HG03139 (cell line): ENCODE data around the gene ZC3H8.
"Not testable (repeated sequence)": the region's sequence is repeated elsewhere in the genome, so short reads cannot be mapped to it uniquely, and the experiment has no call there.

ENCODE experiments used
- ATAC-seq: cut with Tn5 transposase; IDR thresholded peaks from one replicate; pipeline ENCODE4 v1.9.1; 2021; ENCODE audit not compliant: unreplicated experiment

ZC3H8 gene

DNA sequence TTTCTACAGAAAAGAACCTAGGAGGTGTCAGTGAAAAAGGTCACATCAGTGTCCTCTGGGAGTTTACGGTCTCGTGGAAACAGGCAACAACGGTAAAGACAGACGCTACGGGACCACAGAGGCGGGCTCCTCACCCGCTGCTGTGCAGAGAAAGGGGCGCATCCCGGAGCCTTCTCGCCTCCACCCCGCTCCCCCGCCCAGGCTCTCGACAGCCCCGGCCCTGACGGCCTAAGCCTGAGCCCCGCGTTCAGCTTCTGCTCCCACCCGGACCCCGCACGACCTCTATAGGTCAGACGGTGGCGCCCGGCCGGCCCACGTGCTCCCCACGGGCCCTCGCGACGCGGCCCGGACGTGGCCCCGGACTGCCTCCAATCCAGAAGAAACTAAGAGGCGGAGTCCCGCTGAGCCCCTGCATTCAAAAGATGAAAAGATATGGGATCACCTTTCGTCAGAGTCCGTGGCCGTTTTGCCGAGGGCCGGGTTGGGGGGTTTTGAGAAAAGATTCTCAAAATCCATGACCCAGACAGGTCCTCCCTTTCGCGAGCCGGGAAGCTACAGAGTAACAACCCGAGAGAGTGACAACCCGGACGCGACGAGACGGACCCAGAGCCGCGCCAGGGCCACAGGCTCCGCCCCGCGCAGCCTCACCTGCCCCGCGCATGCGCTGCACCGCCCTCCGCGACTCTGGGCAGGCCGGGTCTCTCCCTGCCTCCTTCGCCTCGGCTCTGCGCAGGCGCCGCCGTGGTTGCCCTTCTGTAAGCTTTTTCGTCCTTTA lies at the start of gene ZC3H8:
Gene ZC3H8 (minus strand): TSS at position 577 of the 775 bp plus-strand sequence. CDS start 61 bp downstream, at position 516.
- ATAC-seq: peak; percentile 85

DNA sequence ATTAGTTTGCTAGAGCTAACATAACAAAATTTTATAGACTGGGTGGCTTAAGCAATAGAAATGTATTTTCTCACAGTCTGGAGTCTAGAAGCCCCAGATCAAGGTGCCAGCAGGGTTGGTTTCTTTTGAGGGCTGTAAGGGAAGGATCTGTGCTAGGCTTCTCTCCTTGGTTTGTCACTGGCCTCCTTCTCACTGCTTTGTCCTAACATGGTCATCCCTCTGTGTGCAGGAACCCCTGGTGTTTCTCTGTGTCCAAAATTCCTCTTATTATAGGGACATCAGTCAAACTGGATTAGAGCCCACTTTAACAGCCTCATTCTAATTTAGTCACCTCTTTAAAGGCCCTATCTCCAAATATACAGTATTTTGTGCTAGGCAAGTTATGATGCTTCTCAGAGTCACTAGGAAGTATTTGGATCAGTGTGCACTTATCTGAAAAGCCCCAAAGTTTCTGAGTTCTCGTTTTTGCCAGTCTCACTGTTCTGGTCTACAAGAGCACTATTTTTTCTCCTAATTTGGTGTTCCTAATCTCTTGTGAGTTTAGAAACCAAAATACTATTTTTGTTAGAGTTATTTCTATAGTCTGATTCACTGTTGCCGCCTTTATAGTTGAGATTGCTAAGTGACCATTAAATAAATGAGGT lies 49.6 kb upstream of the ZC3H8 start:
- ATAC-seq: no peak

DNA sequence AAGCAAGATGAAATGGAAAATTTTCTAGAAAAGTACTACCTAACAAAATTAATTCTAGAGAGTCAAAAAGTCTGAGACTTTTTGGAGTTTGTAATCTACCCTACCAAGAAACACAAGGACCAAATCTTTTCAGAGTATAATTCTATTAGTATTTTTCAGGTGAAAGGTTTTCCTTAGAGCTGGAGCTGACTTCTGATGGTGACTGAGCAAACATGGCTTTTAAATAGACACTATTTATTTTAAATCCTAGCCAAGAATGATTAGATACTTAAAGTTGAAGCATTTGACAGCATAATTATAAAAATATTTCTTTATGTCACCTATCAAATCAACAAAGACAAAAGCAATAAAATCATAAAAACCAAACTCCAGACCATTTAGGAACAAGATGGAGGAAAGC lies 47.1 kb upstream of the ZC3H8 start:
- no peak for ATAC-seq

DNA sequence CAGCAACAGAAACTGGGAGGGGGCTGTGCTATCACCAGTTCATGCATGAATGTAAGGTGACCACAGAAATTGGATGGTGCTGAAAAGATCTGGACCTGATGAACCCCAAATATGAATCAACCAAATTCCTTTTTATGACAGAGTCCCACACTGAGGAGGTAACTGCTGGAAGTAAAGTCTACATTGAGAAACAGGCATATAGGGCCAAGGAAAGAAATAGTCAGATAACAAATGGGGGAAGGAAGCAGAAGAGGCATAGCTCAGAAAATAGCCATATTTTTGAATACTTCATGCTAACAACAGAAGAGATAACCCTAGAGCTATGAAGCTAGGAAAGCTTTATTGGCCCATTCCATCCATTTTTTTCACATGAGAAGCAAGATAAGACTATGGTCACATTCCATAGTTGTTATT lies 46.3 kb upstream of the ZC3H8 start:
- no peak for ATAC-seq

DNA sequence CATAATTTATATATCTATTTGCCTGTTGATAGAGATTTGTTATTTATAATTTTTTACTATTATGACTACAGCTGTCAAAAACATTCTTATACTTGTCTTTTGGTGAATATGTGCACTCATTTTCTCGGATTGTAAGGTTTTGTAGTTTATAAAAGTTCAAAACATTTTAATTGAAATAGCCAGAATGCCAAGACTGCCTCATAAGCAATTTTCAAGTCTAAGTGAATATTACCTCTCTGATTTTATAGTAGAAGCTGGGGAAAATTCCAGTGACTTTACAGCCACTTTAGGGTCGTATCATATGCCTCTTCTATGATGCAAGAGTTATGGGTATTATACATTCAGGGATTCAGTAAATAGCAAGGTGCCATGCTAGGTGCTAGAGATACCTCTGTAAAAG lies 41.6 kb upstream of the ZC3H8 start:
- ATAC-seq: no peak

DNA sequence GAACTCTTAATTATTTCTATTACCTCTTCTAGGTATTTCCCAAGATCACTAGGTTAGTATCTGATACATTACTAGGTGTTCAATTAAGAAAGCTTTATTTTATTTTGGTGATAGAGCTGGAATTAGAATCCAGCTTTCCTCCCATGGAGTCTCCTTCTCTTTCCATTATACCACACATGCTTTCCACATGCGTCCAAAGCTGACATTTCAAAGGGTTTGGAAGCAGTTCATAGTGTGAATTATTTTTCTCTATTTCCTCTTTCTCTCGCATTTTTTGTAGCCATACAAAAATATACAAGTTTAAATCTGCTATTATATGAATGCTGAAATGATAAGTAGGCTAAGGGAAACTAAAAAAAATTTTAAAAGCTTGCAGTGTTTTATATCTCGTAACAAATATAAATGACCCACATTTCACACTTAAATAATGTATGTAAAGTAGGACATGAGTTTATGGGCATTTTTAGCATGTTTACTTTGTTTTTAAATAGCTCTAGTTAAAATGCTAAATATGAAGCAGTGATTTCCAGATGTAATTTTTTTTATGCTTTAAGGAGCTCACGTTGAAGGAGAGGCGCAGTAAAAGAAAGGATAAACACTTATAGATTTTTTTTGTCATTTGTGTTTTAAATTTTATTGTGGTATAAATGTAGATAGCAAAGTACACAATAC lies 40.7 kb upstream of the ZC3H8 start:
- ATAC-seq: no peak

DNA sequence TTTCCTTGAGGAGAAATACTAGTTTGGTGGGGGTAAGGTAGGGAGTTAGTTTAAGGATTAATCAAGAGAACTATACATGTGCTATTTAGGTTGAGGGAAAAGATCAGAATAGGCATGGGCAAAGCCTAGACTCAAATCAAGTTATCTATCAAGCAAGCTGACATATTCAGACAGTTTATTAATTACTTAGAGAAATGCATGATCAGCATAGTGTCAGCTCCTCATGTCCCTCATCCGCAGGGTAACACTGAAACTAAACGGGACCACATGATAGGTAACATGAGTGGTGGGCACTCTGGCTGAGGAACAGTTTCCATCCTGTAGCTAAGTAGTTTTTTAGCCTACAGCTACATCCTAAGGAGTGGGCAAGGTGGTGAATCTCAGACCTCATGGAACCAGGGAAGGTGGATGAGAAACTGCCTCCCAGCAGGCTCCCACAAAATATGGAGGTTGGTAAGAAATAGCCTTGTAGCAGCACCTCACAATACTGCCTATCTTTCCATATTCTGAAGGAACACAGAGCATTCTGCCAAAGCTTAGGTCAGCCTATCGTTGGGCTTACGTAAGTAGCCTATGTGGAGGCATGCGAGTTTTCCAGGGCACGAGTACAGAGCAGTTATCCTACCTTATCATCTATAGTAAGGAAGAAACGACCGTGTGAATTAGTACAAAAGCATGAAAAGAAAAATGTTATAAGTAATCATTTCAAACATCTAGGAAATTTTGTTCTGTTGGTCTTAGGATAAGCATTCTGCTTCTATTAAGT lies 39.0 kb upstream of the ZC3H8 start:
- no peak for ATAC-seq

DNA sequence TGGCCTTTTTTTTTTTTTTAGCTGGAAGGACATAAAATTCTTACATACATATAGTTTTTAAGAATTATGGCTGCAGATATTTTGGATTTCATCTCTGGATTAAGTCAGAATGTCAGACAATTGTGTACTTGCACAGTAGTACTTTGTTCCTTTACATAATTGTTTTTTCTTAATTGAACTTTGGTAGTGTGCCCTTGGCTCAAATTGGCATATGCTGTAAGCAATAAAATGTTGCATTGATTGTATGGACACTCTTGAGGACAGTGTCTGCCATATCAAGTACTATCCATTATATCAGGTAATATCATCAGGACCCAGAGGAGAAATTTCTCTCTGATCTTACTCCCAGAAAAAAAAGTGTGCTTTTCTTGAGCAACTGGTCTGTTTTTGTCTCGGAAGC lies 35.8 kb upstream of the ZC3H8 start:
- no peak for ATAC-seq

DNA sequence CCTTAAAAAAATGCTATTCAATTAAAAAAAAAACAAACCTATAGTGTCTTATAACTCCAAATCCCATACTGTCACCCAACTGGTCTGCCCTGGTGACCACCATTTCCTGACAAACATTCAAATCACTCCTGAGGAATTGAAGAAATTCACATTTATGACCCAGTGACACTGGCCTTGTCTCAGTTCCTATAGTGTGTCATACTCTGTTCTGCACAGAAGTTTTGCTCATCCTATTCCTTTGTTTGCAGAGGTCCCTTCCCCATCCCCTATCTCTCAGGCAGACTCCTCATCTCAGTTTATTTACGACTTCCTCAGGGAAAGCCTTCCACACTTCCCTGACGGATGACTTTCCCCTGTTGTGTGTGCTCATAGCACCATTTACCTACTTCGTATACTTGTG lies 35.2 kb upstream of the ZC3H8 start:
- ATAC-seq: no peak

DNA sequence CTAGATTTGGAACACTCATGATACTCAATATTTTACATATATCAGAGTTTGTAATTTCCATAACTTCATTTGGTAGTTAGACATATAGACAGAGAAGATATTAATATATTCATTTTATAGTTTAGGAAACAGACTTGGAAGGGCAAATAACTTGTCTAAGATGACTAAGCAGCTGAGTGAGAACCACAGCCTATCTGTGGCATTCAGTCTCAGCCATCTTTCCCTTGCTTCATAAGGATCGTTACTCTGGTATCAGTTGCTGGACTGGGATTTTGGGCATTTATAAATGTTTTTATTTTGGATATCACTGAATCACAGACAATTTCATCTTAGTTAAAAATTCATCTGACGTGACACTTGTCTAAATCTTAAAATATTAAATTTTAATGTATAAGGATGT lies 28.7 kb upstream of the ZC3H8 start:
- ATAC-seq: not testable (repeated sequence)

DNA sequence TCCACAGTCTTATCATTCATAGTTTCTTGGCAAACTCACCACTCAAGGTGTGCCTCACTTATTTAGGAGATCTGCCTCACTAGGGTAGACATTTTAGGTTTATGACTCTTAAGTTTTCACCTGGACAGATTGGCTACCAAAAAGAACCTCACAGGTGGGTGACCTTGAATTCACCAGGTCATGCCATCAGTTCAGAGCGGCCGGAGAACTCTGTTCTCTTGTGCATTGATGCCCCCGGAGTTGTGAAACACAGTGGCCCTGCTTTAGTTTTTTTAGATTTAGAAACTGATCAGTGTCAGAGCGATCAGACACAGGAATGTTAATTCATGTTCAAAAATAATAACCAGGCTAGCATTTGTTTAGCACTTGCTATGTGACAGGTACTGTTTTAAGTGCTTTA lies 27.2 kb upstream of the ZC3H8 start:
- not testable (repeated sequence) for ATAC-seq

DNA sequence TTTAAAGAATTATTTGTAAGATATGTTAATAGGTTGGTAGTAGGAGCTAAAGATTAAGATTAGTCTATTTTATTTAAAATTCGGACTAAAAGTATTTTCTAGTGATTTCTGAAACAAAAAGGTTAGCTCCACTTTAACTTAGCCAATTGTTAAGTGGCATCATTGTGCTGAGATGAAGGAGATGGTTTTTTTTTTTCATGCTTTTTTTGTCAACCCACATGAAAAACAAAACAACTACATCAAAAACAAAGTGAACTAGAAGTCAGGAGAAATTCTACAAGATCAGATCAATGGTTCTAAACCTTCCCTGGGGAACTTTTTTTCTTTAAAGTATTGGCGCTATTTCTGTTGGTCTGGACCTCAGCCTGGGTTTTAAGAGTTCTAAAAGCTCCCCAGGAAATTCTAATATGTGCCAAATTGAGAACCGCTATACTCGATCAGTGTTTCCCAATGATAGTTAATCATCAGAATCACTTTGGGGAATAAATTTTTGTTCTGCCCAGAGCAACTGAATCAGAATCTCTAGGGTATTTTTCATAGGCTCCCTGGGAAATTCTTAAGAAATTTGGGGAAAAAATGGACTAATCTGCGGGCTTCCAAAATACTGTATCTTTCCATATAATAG lies 22.9 kb upstream of the ZC3H8 start:
- ATAC-seq: no peak

DNA sequence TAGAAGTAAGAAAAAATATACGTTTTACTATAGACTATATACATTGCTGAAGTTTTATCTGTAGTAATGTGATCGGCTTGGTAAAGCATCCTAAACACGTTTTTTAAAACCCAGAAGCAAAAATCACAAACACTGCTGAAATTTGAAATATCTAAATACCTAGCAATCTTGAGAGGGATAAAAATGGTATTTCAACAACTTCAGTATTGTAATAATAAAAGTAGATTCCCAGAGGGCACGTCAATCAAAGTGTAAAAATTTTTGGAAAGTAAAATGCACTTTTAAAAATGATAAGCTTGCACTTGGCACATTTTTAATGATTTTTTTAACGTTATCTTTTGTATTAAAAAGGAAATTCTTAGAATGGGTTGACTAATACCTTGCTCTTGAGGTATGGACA lies 22.1 kb upstream of the ZC3H8 start:
- no peak for ATAC-seq

DNA sequence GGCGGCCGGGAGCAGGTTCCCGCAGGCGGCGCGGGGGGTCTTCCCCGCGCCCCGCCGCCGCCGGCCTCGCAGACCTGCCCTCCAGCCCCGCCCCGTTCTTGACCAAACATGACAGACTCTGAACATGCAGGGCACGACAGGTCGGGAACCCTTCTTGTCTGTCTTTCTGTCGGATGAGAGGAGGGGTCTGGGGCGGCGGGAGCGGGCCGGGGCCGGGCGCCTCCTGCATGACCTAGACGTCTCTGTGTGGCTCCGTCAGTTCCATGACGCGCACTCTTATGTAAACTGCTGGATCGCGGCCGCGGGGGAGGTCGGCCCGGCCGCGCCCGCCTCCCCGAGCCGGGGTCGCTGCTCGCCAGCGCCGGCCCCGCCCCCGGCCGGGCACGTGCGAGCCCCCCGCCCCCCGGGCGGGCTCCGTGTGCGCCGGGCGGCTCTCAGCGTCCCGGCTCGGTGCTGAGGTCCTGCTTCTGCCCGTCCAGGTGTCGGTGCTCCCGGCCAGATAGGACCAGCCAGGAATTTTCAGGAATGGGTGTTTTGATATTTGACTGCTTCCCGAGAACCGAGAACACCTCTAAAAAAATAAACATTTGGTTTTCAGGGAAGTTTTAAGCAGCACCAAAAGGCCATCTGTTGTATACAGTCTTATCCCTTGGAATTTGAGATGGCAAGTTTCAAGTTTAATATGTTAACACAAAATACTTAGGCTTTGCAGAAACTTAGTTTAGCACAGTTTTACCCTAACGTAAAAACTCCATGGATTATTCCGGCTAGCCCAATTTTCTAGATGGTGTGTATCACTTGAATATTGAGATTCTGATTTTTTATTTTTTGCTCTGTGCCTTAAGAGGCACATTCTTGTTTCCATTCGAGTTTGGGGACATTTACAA lies 21.3 kb upstream of the ZC3H8 start:
- ATAC-seq: peak; percentile 39

DNA sequence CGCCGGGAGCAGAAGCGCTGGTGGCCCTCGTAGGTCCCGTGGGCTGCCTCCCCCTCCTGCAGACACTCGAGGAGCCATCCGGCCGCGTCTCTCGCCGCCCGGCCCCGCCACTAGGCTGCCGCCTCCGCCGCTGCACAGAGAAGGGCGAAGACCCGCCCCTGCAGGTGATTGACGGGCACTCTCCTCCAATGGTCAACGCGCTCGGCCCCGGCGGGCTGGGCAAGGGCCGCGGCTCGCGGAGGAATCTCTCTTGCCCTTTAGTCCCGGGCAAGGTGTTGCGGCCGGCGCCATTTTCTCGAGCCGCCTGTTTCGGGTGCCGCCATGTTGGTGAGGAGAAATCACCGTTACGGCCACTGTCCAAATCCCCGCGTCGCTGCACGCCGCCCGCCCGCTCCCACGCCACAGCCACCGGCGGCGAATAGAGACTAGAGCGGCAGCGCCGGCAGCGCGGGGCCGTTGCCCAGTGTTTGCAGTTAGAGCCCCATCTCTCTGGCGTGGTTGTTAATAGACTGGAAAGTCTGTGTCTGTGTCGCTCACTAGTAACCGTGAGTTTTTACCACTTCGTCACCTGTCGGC lies 20.6 kb upstream of the ZC3H8 start, which contains the start of gene ZC3H6:
Gene ZC3H6 (plus strand): TSS at position 287 of the 576 bp plus-strand sequence. CDS start 398 bp downstream, outside the sequence.
- peak; percentile 93 for ATAC-seq

DNA sequence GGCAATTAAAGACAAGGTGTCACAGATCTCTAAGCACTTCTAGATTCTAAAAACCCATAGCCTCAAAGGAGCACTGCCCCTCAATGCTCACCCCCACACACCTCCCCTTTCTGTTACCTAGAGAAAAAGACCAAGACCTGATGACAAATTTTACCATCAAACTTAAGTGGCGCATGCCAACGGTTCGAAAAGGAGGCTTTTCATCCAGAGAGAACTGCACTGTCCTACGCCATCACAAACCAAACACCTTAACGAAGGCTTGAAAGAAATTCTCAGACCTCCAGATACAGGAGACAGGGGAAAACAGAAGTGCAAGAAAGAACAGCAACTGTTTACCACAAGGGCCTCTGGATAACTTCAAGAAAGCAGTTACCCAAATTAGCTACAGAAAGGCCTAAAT lies 18.5 kb upstream of the ZC3H8 start:
- ATAC-seq: no peak

DNA sequence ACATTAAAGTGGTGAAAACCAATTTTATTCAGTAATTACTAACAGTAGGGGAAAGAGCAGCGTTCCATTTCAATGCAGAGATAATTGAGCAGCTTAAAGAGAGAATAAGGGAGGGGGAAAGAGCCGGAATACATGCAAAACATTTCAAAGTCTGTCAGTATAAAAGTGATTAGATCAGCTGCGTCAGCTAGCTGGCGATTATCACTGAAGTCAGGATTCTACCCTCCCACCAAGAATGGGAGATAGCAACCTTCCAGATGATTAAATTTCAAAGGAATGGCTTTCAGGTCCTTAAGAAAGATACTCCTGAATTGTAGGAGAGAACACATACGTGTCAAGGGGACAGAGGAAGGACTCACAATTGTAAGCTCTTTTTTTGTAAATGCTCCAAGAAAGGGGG lies 17.8 kb upstream of the ZC3H8 start:
- ATAC-seq: no peak

DNA sequence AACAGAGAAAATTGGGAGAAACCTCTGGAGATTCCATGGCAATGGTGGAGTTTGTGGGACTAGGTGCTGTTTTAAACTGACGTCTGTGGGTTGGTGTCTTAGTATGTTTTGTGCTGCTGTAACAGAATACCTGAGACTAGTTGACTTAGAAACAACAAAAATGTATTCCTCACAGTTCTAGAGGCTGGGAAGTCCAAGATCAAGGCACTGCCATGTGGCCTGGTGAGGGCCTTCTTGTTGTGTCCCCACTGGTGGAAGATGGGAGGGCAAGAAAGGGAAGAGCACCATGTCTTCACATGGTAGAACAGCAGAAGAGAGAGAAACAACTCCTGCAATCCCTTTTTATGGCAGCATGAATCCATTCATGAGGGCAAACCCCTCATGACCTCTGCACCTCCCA lies 13.7 kb upstream of the ZC3H8 start:
- no peak for ATAC-seq

DNA sequence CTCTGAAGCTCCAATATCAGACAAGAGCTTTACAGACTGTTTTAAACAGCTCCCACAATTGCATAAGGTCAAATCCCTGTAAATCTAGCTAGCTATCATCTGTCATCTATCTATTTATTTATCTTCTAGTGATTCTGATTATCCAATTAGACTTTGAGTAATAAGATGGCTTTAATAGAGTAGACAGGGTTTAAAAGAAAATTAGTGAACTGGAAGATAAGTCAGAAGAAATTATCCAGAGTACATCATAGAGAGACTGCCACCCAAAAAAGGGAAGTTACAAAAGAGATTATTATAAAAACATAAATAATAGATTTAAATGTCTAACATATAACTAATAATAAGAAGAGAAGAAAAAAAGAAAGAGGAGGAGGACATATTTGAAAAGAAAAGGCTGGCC lies 8.0 kb upstream of the ZC3H8 start:
- no peak for ATAC-seq

DNA sequence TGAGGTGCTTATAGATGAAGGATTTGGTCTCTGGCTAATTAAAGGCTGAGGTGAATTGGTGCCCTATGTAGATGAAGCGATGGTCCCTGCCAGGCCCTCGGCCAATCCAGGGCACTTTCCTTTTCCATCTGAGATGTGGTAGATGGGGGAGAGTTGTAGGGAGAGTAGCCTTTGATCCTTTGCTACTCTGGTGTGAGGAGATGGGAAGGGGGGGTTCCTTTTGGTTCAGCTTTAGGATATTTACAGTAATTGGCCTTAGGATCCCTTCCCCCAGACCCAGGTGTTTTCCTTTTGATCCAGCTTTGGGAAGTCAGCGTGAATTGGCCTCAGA lies 5.4 kb upstream of the ZC3H8 start:
- no peak for ATAC-seq
